Mesendoderm (in vitro differentiated cells): ENCODE results near the gene EPHA3.

Experiments used
- DNase-seq: peaks from one replicate; pipeline ENCODE4 v3.0.0; 2013
- H2AK5ac ChIP-seq: 2 replicates; pipeline ENCODE4 v1.6.1; 2013; ENCODE audit warnings: low read length, inconsistent platforms
- H2BK120ac ChIP-seq: 2 replicates; pipeline ENCODE4 v1.6.1; 2013; ENCODE audit warnings: low read depth, mild to moderate bottlenecking, low read length, moderate library complexity, mixed read lengths
- H2BK15ac ChIP-seq: replicated peaks from 2 replicates; pipeline ENCODE4 v1.6.1; 2013; ENCODE audit warnings: low read depth, mild to moderate bottlenecking, moderate library complexity
- H2BK5ac ChIP-seq: 2 replicates; pipeline ENCODE4 v1.6.1; 2013; ENCODE audit warnings: low read length, inconsistent platforms
- H3K18ac ChIP-seq: 2 replicates; pipeline ENCODE4 v1.6.1; 2013; ENCODE audit warnings: mild to moderate bottlenecking, low read length, mixed read lengths
- H3K23ac ChIP-seq: one replicate; pipeline ENCODE4 v1.6.1; 2013; ENCODE audit warnings: low read length
- H3K27ac ChIP-seq: 2 replicates; pipeline ENCODE4 v1.5.1; 2013; ENCODE audit warnings: low read depth, mild to moderate bottlenecking, inconsistent platforms, low read length, moderate library complexity
- H3K27me3 ChIP-seq: 2 replicates; pipeline ENCODE4 v1.6.1; 2013; ENCODE audit warnings: low read length, control low read depth, mild to moderate bottlenecking, inconsistent platforms; ENCODE audit not compliant: insufficient read depth, poor library complexity
- H3K36me3 ChIP-seq: 2 replicates; pipeline ENCODE4 v1.6.1; 2013; ENCODE audit warnings: low read length, inconsistent platforms; ENCODE audit not compliant: control insufficient read depth, insufficient read depth
- H3K4ac ChIP-seq: one replicate; pipeline ENCODE4 v1.6.1; 2013; ENCODE audit warnings: low read depth, mild to moderate bottlenecking, low read length, moderate library complexity
- H3K4me1 ChIP-seq: 2 replicates; pipeline ENCODE4 v1.6.1; 2013; ENCODE audit warnings: low read depth, low read length, inconsistent platforms; ENCODE audit not compliant: control insufficient read depth
- H3K4me2 ChIP-seq: 2 replicates; pipeline ENCODE4 v1.6.1; 2013; ENCODE audit warnings: low read length
- H3K4me3 ChIP-seq: 2 replicates; pipeline ENCODE4 v1.5.1; 2013; ENCODE audit warnings: mild to moderate bottlenecking, low read length
- H3K56ac ChIP-seq: one replicate; pipeline ENCODE4 v1.6.1; 2013; ENCODE audit warnings: low read length
- H3K79me1 ChIP-seq: 2 replicates; pipeline ENCODE4 v1.6.1; 2013; ENCODE audit warnings: low read length, inconsistent platforms
- H3K79me2 ChIP-seq: 2 replicates; pipeline ENCODE4 v1.6.1; 2013; ENCODE audit warnings: mild to moderate bottlenecking, low read length; ENCODE audit not compliant: control insufficient read depth, insufficient read depth
- H3K9ac ChIP-seq: 2 replicates; pipeline ENCODE4 v1.6.1; 2013; ENCODE audit warnings: low read length, inconsistent platforms
- H4K5ac ChIP-seq: one replicate; pipeline ENCODE4 v1.6.1; 2013; ENCODE audit warnings: low read length
- H4K8ac ChIP-seq: one replicate; pipeline ENCODE4 v1.6.1; 2013; ENCODE audit warnings: low read depth, mild to moderate bottlenecking, control low read depth, low read length, moderate library complexity
- WGBS: extraction: QIAGEN DNeasy Blood & Tissue Kit; methylation state at CpG from one replicate; pipeline ENCODE4 v1.1.7; 2013; ENCODE audit warnings: low lambda C conversion rate, missing lambda C conversion rate; ENCODE audit not compliant: insufficient coverage; ENCODE audit errors: extremely low coverage; 5-methylcytosine and 5-hydroxymethylcytosine counted together

EPHA3 gene

GRCh38 chr3:89114841-89115223, 7.4 kb downstream of the EPHA3 start:
- no peaks in the 10 kb centered on the region for H3K36me3 ChIP-seq
- no peak for DNase-seq
- no peak overlapping the region for H2AK5ac ChIP-seq
- H3K4me1 ChIP-seq: no peaks in the 10 kb centered on the region
- peak overlapping the region; percentile 89 for H3K56ac ChIP-seq
- H4K8ac ChIP-seq: no peak overlapping the region
- H3K79me1 ChIP-seq: no peaks in the 10 kb centered on the region
- no peak overlapping the region for H3K4me3 ChIP-seq
- H3K27ac ChIP-seq: no peak overlapping the region
- WGBS: no CpG with 5 or more reads among the region's 13 CpGs
- H3K4ac ChIP-seq: no peak overlapping the region
- no peak overlapping the region for H2BK15ac ChIP-seq
- H3K27me3 ChIP-seq: no peaks in the 10 kb centered on the region
- H3K4me2 ChIP-seq: peak overlapping the region; percentile 39
- no peak overlapping the region for H2BK120ac ChIP-seq
- no peak overlapping the region for H3K18ac ChIP-seq
- H2BK5ac ChIP-seq: no peak overlapping the region
- no peak overlapping the region for H4K5ac ChIP-seq
- no peaks in the 10 kb centered on the region for H3K79me2 ChIP-seq
- H3K23ac ChIP-seq: no peak overlapping the region
- H3K9ac ChIP-seq: no peak overlapping the region

GRCh38 chr3:89116476-89116875, 9.1 kb downstream of the EPHA3 start:
- no peak for DNase-seq
- H3K56ac ChIP-seq: no peak overlapping the region
- no peaks in the 10 kb centered on the region for H3K79me1 ChIP-seq
- H2BK15ac ChIP-seq: no peak overlapping the region
- H2BK5ac ChIP-seq: no peak overlapping the region
- no peak overlapping the region for H3K4me3 ChIP-seq
- no peaks in the 10 kb centered on the region for H3K4me1 ChIP-seq
- H3K27ac ChIP-seq: no peak overlapping the region
- H3K36me3 ChIP-seq: no peaks in the 10 kb centered on the region
- H2AK5ac ChIP-seq: no peak overlapping the region
- H3K9ac ChIP-seq: no peak overlapping the region
- no peak overlapping the region for H3K23ac ChIP-seq
- no peak overlapping the region for H4K5ac ChIP-seq
- H3K18ac ChIP-seq: no peak overlapping the region
- H4K8ac ChIP-seq: no peak overlapping the region
- H3K4ac ChIP-seq: no peak overlapping the region
- H3K4me2 ChIP-seq: no peak overlapping the region
- H3K27me3 ChIP-seq: no peaks in the 10 kb centered on the region
- no peak overlapping the region for H2BK120ac ChIP-seq
- H3K79me2 ChIP-seq: no peaks in the 10 kb centered on the region

GRCh38 chr3:89138048-89138447, 30.6 kb downstream of the EPHA3 start:
- H3K56ac ChIP-seq: no peak overlapping the region
- no peaks in the 10 kb centered on the region for H3K4me1 ChIP-seq
- no CpG with 5 or more reads among the region's 2 CpGs for WGBS
- H3K27me3 ChIP-seq: no peaks in the 10 kb centered on the region
- H3K27ac ChIP-seq: no peak overlapping the region
- no peak overlapping the region for H2BK120ac ChIP-seq
- H4K5ac ChIP-seq: no peak overlapping the region
- H3K79me1 ChIP-seq: no peaks in the 10 kb centered on the region
- no peak overlapping the region for H3K23ac ChIP-seq
- H3K4me2 ChIP-seq: no peak overlapping the region
- DNase-seq: no peak
- H3K4ac ChIP-seq: no peak overlapping the region
- no peaks in the 10 kb centered on the region for H3K79me2 ChIP-seq
- H2AK5ac ChIP-seq: no peak overlapping the region
- H4K8ac ChIP-seq: no peak overlapping the region
- H2BK15ac ChIP-seq: no peak overlapping the region
- H2BK5ac ChIP-seq: no peak overlapping the region
- no peak overlapping the region for H3K4me3 ChIP-seq
- no peak overlapping the region for H3K18ac ChIP-seq
- H3K9ac ChIP-seq: no peak overlapping the region
- H3K36me3 ChIP-seq: no peaks in the 10 kb centered on the region

- WGBS: no CpG with 5 or more reads among the region's 3 CpGs
- no peaks in the 10 kb centered on the region for H3K79me1 ChIP-seq
Observed at GRCh38 chr3:89139870-89140269, 32.4 kb downstream of the EPHA3 start.

DNA sequence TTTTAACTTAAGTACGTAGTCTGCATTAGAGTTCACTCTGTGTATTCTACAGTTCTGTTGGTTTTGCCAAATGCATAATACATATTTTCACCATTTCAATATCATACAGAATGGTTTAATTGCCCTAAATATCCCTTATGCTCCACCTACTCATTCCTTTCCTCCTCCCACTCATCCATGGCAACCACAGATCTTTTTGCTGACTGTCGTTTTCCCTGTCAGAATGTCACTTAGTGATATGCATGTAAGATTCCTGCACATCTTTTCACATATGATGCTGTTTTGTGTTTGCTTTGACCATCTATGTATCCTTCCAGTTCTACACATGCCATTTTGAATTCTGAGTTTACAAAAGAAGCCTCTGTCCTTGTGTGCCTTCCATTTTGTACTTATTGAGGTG, 36.7 kb downstream of the EPHA3 start:
- no peak overlapping the region for H3K18ac ChIP-seq
- no CpG with 5 or more reads among the region's 2 CpGs for WGBS
- H3K4me2 ChIP-seq: no peak overlapping the region

More at GRCh38 chr3:89139870-89140269, 32.4 kb downstream of the EPHA3 start:
- no peak overlapping the region for H2BK5ac ChIP-seq
- H2BK15ac ChIP-seq: no peak overlapping the region
- H3K56ac ChIP-seq: no peak overlapping the region
- no peaks in the 10 kb centered on the region for H3K79me2 ChIP-seq
- no peak overlapping the region for H2BK120ac ChIP-seq
- H3K36me3 ChIP-seq: no peaks in the 10 kb centered on the region
- no peak overlapping the region for H3K4me3 ChIP-seq
- H3K9ac ChIP-seq: no peak overlapping the region
- H3K23ac ChIP-seq: no peak overlapping the region
- no peak overlapping the region for H2AK5ac ChIP-seq
- H4K5ac ChIP-seq: no peak overlapping the region
- H3K4me2 ChIP-seq: no peak overlapping the region
- no peaks in the 10 kb centered on the region for H3K4me1 ChIP-seq
- H4K8ac ChIP-seq: no peak overlapping the region
- H3K18ac ChIP-seq: no peak overlapping the region
- no peaks in the 10 kb centered on the region for H3K27me3 ChIP-seq
- DNase-seq: no peak
- no peak overlapping the region for H3K4ac ChIP-seq
- H3K27ac ChIP-seq: no peak overlapping the region

GRCh38 chr3:89145995-89146394, 38.6 kb downstream of the EPHA3 start:
- no peak overlapping the region for H3K9ac ChIP-seq
- H3K27ac ChIP-seq: no peak overlapping the region
- no peak overlapping the region for H3K4me2 ChIP-seq
- H3K23ac ChIP-seq: no peak overlapping the region
- H3K4ac ChIP-seq: no peak overlapping the region
- no peaks in the 10 kb centered on the region for H3K79me2 ChIP-seq
- H2AK5ac ChIP-seq: no peak overlapping the region
- no peaks in the 10 kb centered on the region for H3K27me3 ChIP-seq
- H3K18ac ChIP-seq: no peak overlapping the region
- H4K5ac ChIP-seq: no peak overlapping the region
- H3K79me1 ChIP-seq: no peaks in the 10 kb centered on the region
- H3K56ac ChIP-seq: no peak overlapping the region
- H2BK15ac ChIP-seq: no peak overlapping the region
- no peaks in the 10 kb centered on the region for H3K36me3 ChIP-seq
- H2BK5ac ChIP-seq: no peak overlapping the region
- H3K4me1 ChIP-seq: no peaks in the 10 kb centered on the region
- no peak overlapping the region for H4K8ac ChIP-seq
- no peak overlapping the region for H2BK120ac ChIP-seq
- peak; percentile 40 for DNase-seq
- no peak overlapping the region for H3K4me3 ChIP-seq

More for the DNA sequence above, 36.7 kb downstream of the EPHA3 start:
- no peak overlapping the region for H2BK120ac ChIP-seq
- no peaks in the 10 kb centered on the region for H3K79me2 ChIP-seq
- H3K27ac ChIP-seq: no peak overlapping the region
- H3K23ac ChIP-seq: no peak overlapping the region
- no peak overlapping the region for H4K8ac ChIP-seq
- no peak overlapping the region for H2BK15ac ChIP-seq
- H3K27me3 ChIP-seq: no peaks in the 10 kb centered on the region
- no peak overlapping the region for H3K56ac ChIP-seq
- H3K4me1 ChIP-seq: no peaks in the 10 kb centered on the region
- no peak overlapping the region for H4K5ac ChIP-seq
- no peak overlapping the region for H2AK5ac ChIP-seq
- no peak overlapping the region for H3K4ac ChIP-seq
- no peak overlapping the region for H2BK5ac ChIP-seq
- H3K36me3 ChIP-seq: no peaks in the 10 kb centered on the region
- DNase-seq: no peak
- no peak overlapping the region for H3K9ac ChIP-seq
- no peaks in the 10 kb centered on the region for H3K79me1 ChIP-seq
- no peak overlapping the region for H3K4me3 ChIP-seq
